SU-DHL-6 (cell line): ENCODE data around the gene TMEM120B.
"Not testable (repeated sequence)": the region's sequence is repeated elsewhere in the genome, so short reads cannot be mapped to it uniquely, and the experiment has no call there.

Experiments
- EZH2phosphoT487 ChIP-seq: fragments of 200-600 bp; sonication (generic), shearing (Covaris generic); conservative IDR thresholded peaks from 2 replicates; pipeline ENCODE4 v1.6.1; 2018; ENCODE audit warnings: mild to moderate bottlenecking, antibody characterized with exemption, low read length, moderate library complexity, mixed read lengths
- TF ChIP-seq, protein P1 (sequence below): fragments of 200-600 bp; sonication (generic); IDR thresholded peaks from one replicate; pipeline ENCODE4 v1.5.1; 2017; ENCODE audit warnings: antibody characterized with exemption, mild to moderate bottlenecking, low read length, moderate library complexity; ENCODE audit not compliant: insufficient read depth, poor library complexity, severe bottlenecking

- TF ChIP-seq, protein P1, sequence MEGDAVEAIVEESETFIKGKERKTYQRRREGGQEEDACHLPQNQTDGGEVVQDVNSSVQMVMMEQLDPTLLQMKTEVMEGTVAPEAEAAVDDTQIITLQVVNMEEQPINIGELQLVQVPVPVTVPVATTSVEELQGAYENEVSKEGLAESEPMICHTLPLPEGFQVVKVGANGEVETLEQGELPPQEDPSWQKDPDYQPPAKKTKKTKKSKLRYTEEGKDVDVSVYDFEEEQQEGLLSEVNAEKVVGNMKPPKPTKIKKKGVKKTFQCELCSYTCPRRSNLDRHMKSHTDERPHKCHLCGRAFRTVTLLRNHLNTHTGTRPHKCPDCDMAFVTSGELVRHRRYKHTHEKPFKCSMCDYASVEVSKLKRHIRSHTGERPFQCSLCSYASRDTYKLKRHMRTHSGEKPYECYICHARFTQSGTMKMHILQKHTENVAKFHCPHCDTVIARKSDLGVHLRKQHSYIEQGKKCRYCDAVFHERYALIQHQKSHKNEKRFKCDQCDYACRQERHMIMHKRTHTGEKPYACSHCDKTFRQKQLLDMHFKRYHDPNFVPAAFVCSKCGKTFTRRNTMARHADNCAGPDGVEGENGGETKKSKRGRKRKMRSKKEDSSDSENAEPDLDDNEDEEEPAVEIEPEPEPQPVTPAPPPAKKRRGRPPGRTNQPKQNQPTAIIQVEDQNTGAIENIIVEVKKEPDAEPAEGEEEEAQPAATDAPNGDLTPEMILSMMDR = not testable (repeated sequence)
- TF ChIP-seq EZH2phosphoT487 = not testable (repeated sequence)
Measured at GRCh38 chr12:121715055-121715454, 2.5 kb downstream of the TMEM120B start.
